Islet of Langerhans (tissue), 1 donor: ENCODE measurements around the gene PSMB4.
A peak's percentile ranks its signal among the peaks of the same experiment; 100 is the strongest.
"Not testable (repeated sequence)": the region's sequence is repeated elsewhere in the genome, so short reads cannot be mapped to it uniquely, and the experiment has no call there.

Experiments used
- FAIRE-seq: peaks from one replicate; lab custom pipeline; 2011; peaks lifted over from hg19 to GRCh38; lab: Jason Lieb, UNC

PSMB4 gene

GRCh38 chr1:151399324-151400171, at the start of gene PSMB4:
Gene PSMB4 (plus strand): TSS chr1:151399573. CDS start chr1:151399588, 15 bp downstream.
- FAIRE-seq: peak; percentile 94

GRCh38 chr1:151350323-151350722, 49.0 kb upstream of the PSMB4 start:
- FAIRE-seq: not testable (repeated sequence)

- FAIRE-seq: no peak
These were observed 47.2 kb upstream of the PSMB4 start for GRCh38 chr1:151352021-151352718.

- no peak for FAIRE-seq
These were observed 42.7 kb upstream of the PSMB4 start for GRCh38 chr1:151356696-151357095.

- FAIRE-seq: no peak
These were observed 37.5 kb upstream of the PSMB4 start for GRCh38 chr1:151361883-151362282.

- FAIRE-seq: no peak
These were observed 36.8 kb upstream of the PSMB4 start for GRCh38 chr1:151362308-151363155.

GRCh38 chr1:151364996-151365395, 34.4 kb upstream of the PSMB4 start:
- FAIRE-seq: no peak

GRCh38 chr1:151367658-151368392, 31.5 kb upstream of the PSMB4 start:
- FAIRE-seq: no peak

- no peak for FAIRE-seq
These were observed 30.7 kb upstream of the PSMB4 start for GRCh38 chr1:151368393-151369301.

- no peak for FAIRE-seq
These were observed 30.1 kb upstream of the PSMB4 start for GRCh38 chr1:151369302-151369610.

GRCh38 chr1:151369621-151370048, 29.7 kb upstream of the PSMB4 start:
- no peak for FAIRE-seq

- FAIRE-seq: no peak
These were observed 29.0 kb upstream of the PSMB4 start for GRCh38 chr1:151370211-151370911.

GRCh38 chr1:151371370-151372057, 27.9 kb upstream of the PSMB4 start:
- FAIRE-seq: no peak

- FAIRE-seq: no peak
These were observed 27.1 kb upstream of the PSMB4 start, which contains the start of gene SELENBP1 for GRCh38 chr1:151372058-151372934. Gene SELENBP1 (minus strand): TSS chr1:151372705. CDS start chr1:151372641, 64 bp downstream.

- FAIRE-seq: no peak
These were observed 26.2 kb upstream of the PSMB4 start for GRCh38 chr1:151373196-151373595.

- FAIRE-seq: no peak
These were observed 22.1 kb upstream of the PSMB4 start for GRCh38 chr1:151377150-151377884.

- FAIRE-seq: no peak
These were observed 14.8 kb upstream of the PSMB4 start for GRCh38 chr1:151384584-151384983.

GRCh38 chr1:151386002-151386401, 13.4 kb upstream of the PSMB4 start:
- FAIRE-seq: no peak
